ENCODE measurements around the gene NOTUM. TPM values are rescaled to one million over a fixed set of nuclear protein-coding genes. Genes with fewer than 3 reads are reported as not detected.

The NOTUM gene
- total RNA-seq: 0.99 TPM in 1 of 2 replicates, not detected in the other

DNA sequence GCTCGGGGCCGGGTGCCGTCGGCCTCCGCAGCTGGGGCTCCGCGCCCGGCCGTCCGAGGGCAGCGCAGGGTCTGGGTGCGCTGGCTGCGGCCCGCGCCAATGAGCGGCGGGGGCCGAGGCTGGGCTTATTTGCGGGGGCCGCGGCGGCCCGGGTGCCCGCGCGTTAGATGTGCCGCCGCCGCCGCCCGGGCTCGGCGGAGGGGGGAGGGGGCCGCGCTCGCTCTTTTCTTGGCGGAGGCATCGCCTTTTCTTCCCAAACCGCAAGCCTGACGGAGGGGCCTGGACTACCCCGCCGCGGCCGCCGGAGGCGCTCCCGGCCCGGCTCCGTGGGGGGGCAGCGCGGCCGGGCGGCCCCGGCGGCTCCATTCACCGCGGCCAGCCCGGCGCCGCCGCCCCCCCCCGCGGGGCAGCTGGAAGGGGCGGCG is at the start of gene NOTUM:
NOTUM (minus strand) TSS at position 101 of the 425 bp plus-strand sequence. CDS start 278 bp downstream, outside the sequence.

DNA sequence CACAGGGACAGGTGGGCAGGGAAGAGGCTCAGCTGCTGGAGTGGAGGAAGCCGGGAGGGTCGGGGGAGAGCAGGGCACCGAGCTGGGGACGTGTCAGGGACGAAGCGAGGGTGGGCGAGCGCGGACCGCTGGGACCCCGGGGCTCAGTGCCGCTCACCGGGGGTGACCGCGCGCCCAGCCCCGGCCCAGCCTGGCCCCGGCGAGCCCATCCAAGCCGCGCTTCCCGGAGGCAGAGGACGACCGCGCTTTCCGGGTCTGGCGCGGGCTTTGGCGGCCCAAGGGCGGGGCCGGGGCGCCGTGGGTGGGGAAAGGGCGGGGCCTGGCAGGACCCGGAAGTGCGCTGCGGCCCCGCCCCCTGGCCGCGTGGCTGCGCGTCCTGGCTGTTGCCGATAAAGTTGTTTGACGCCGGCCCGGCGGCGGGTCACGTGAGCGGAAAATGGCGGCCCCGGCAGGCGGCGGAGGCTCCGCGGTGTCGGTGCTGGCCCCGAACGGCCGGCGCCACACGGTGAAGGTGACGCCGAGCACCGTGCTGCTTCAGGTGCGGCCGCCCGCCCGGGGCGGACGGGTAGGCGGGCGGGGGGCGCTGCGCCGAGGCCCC is 16.3 kb upstream of the NOTUM start, which contains the start of gene ASPSCR1:
ASPSCR1 (plus strand) TSS at position 419 of the 598 bp plus-strand sequence; CDS start at position 437, 18 bp downstream.

DNA sequence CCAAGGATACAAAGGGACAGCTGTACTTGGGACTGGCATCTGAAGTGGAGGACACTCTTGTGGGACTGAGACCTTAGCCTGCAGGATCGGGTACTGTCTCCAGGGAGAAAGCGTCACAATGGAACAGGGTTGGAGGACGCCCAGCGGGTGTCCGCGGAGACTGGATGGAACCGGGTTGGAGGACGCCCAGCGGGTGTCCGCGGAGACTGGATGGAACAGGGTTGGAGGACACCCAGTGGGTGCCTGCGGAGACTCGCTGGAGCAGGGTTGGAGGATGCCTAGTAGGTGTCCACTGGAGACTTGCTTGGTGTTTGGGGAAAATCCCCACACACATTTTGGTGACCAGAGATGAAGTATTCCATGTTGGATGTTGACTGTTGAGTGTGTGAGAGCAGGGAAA is 13.8 kb downstream of the NOTUM start, which contains the start of gene MYADML2:
MYADML2 (minus strand) TSS at position 45 of the 400 bp plus-strand sequence. CDS start 5,492 bp downstream, outside the sequence.

DNA sequence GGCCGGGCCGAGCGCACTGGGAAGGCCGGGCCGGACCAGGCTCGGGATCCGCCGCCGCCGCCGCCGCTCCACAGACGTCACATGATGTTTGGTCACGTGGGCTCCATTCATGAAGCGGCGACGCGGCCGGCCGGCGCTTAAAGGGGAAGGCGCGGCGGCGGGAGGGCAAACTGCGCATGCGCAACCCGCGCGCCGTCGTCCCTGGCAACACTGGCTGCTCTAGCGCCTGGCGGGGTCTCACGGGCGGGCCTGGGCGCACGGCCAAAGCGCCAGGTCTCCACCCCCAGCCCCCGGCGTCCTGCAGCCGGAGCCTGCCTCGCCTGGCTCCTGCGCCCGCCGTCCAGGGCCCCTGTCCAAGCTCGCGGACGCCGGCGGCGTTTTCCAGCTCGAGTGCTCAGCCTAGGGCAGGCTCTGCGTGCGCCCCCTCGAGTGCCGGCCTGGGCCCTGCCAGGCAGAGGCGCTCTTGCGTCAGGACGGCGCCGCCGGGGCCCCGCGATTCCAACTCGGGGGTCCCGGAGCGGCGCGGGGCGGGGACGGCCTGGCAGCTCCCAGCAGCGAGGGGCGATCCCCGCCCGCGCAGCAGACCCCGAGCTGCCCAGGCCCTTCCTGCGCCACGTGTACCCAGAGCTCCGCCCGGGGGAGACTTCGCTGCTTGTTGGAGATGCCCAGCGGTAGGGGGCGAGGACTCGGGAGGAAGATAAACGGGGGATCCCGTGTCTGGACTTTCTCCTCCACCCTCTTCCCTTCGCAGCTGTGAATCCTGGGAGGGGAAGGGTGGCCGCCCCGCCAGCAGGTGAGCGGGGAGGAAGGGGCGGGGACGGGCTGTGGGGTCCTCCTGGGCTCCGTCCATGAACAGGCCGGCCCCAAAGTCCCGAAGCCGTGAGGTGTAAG is 33.1 kb downstream of the NOTUM start, which contains the start of gene MAFG:
MAFG (minus strand) TSS at position 83 of the 891 bp plus-strand sequence. CDS start 4,550 bp downstream, outside the sequence.

DNA sequence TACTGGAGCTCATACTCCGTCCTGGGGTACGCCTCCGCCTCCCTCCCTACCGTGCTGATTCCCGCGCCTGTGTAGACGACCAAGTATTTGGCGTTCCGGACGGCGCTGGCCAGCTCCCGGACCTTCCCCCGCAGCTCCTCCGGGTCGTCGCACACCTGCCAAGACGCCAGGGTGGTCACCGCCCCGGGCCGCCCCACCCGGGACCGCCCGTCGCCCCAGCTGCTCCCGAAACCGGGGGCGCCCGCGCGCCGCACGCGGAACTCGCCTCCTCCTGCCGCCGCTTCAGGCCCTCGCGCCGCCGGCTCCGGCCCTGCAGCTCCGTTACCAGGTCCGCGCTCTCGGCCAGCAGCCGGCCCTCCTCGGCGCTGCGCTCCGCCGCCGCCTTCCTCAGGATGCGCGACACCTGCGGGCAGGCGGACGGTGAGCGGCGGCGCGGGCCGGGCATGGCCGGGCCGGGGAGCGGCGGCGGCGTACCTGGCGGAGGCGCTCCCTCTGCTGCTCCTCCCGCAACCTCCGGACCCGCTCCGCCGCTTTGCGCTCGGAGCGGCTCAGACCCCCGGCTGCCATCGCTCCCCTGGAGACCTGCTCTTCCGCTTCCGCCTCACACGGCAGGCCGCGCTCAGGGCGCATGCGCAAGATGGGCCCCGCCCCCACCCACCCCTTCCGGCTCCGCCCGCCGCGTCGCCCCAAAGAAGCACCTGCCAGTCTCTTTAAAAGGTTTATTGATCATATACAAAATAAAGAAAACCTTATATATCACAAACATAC is 43.2 kb downstream of the NOTUM start, which contains the start of gene SIRT7:
SIRT7 (minus strand) TSS at position 612 of the 768 bp plus-strand sequence; CDS start at position 567, 45 bp downstream.

DNA sequence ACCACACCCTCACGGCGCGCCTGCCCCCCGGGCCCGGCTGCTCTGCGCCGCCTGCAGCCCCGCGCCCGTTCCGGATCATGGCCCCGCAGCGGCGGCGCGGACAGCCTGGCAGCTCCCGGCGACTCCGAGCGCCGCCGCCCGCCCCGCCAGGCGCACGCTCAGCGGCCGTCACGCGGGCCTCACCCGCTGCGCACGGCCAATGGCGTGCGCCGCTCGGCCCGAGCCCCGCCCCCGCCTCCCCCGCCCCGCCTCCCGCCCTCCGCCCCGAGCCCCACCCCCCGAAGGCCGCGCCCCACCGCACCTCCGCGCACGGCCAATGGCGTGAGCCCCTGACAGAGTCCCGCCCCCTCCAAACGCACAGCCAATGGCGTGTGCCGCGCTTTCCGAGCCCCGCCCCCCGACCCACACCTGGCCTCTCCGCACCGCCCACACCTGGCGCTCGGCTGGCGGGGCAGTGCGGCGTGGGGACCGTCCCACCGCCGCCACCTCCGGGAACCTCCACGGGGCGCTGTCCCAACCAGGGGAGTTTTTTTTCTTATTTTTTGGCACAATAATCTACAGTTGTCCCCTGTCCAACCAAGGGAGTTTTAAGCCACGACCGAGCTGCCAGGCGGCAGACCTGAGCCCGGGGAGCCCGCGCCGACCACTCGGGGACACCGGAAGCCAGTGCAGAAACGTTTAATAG is 49.6 kb downstream of the NOTUM start, which contains the start of gene PCYT2:
PCYT2 (minus strand) TSS at position 123 of the 685 bp plus-strand sequence; CDS start at position 79, 44 bp downstream.

Other genes starting within 250 kb of the NOTUM start
- 6.6 and 19.3 TPM in 2 replicates for gene SLC25A10, start 248.9 kb downstream of the NOTUM start, total RNA-seq
- not detected in 2 replicates for gene GCGR, start 157.0 kb downstream of the NOTUM start, total RNA-seq
- 80.3 and 126 TPM in 2 replicates for gene MCRIP1, start 127.9 kb downstream of the NOTUM start, total RNA-seq
- 0.17 TPM in 1 of 2 replicates, not detected in the other for gene PPP1R27, start 126.1 kb downstream of the NOTUM start, total RNA-seq
- 1,342 and 1,881 TPM in 2 replicates for gene P4HB, start 100.7 kb downstream of the NOTUM start, total RNA-seq
- gene ARHGDIA, start 89.8 kb downstream of the NOTUM start, total RNA-seq: 187 and 318 TPM in 2 replicates
- 102 and 168 TPM in 2 replicates for gene ALYREF, start 69.6 kb downstream of the NOTUM start, total RNA-seq
- gene ANAPC11, start 69.5 kb downstream of the NOTUM start, total RNA-seq: 138 and 243 TPM in 2 replicates
- 0.87 and 2.5 TPM in 2 replicates for gene NPB, start 58.9 kb downstream of the NOTUM start, total RNA-seq
- gene PCYT2, start 49.8 kb downstream of the NOTUM start, total RNA-seq: 63.5 and 63.7 TPM in 2 replicates
- 26.8 and 27.1 TPM in 2 replicates for gene SIRT7, start 43.0 kb downstream of the NOTUM start, total RNA-seq
- gene MAFG, start 33.5 kb downstream of the NOTUM start, total RNA-seq: 16.1 and 25.3 TPM in 2 replicates
- gene PYCR1, start 23.9 kb downstream of the NOTUM start, total RNA-seq: 65.9 and 124 TPM in 2 replicates
- not detected in 2 replicates for gene MYADML2, start 14.0 kb downstream of the NOTUM start, total RNA-seq
- gene ASPSCR1, start 16.4 kb upstream of the NOTUM start, total RNA-seq: 29.4 and 30.8 TPM in 2 replicates
- 13.4 and 47.6 TPM in 2 replicates for gene CENPX, start 61.7 kb upstream of the NOTUM start, total RNA-seq
- 16.2 and 17.0 TPM in 2 replicates for gene LRRC45, start 62.1 kb upstream of the NOTUM start, total RNA-seq
- 7.6 and 12.6 TPM in 2 replicates for gene RAC3, start 70.5 kb upstream of the NOTUM start, total RNA-seq
- 52.3 and 70.0 TPM in 2 replicates for gene DCXR, start 76.5 kb upstream of the NOTUM start, total RNA-seq
- gene RFNG, start 90.6 kb upstream of the NOTUM start, total RNA-seq: 36.8 and 69.6 TPM in 2 replicates
- gene GPS1, start 90.7 kb upstream of the NOTUM start, total RNA-seq: 101 and 117 TPM in 2 replicates
- 46.8 and 52.1 TPM in 2 replicates for gene DUS1L, start 104.6 kb upstream of the NOTUM start, total RNA-seq
- gene FASN, start 137.0 kb upstream of the NOTUM start, total RNA-seq: 153 and 279 TPM in 2 replicates

All from smooth muscle cell of trachea (primary cell).